Uterus (tissue), 4 donors: ENCODE measurements around the gene GABRR3. TPM values are rescaled to one million over a fixed set of nuclear protein-coding genes. Genes with fewer than 3 reads are reported as not detected.
A peak's percentile ranks its signal among the peaks of the same experiment; 100 is the strongest.

Experiments
- DNase-seq, 2 donors: peaks; one replicate each; pipeline ENCODE4 v3.0.0-alpha.2; 2019 to 2020
- H3K27ac ChIP-seq, 2 donors: fragments of 200-600 bp; sonication (generic); 1 replicate in 1 of 2; 2 replicates in 1 of 2; pipeline ENCODE4 v1.5.1; 2016 to 2018
- H3K27me3 ChIP-seq, 2 donors: fragments of 200-600 bp; sonication (generic); one replicate each; pipeline ENCODE4 v1.5.1; 2018 to 2019; ENCODE audit warnings: control low read depth in 1 of 2
- H3K36me3 ChIP-seq, 2 donors: fragments of 200-600 bp; sonication (generic); one replicate each; pipeline ENCODE4 v1.5.1; 2019; ENCODE audit warnings: control low read depth in 1 of 2
- H3K4me1 ChIP-seq, 2 donors: fragments of 200-600 bp; sonication (generic); one replicate each; pipeline ENCODE4 v1.5.1; 2018 to 2019; ENCODE audit warnings: control low read depth in 1 of 2
- H3K4me3 ChIP-seq, 2 donors: fragments of 200-600 bp; sonication (generic); 1 replicate in 1 of 2; 2 replicates in 1 of 2; pipeline ENCODE4 v1.5.1; 2018 to 2019; ENCODE audit warnings: mild to moderate bottlenecking in 1 of 2
- H3K9me3 ChIP-seq, 2 donors: fragments of 200-600 bp; sonication (generic); one replicate each; pipeline ENCODE4 v1.5.1; 2019; ENCODE audit warnings: control low read depth in 1 of 2
- CTCF ChIP-seq, 4 experiments: fragments of 200-600 bp in 2 of 4; fragments of 450-650 bp in 2 of 4; sonication (generic) in 2 of 4; IDR thresholded peaks; one replicate each; pipeline ENCODE4 v1.5.1; 2016 to 2019; ENCODE audit warnings: antibody characterized with exemption in 4 of 4, mild to moderate bottlenecking in 2 of 4, moderate library complexity in 1 of 4
- POLR2A ChIP-seq, 2 donors: fragments of 450-650 bp; IDR thresholded peaks; one replicate each; pipeline ENCODE4 v1.6.1; 2016; ENCODE audit warnings: antibody characterized with exemption in 2 of 2, mild to moderate bottlenecking in 1 of 2, moderate library complexity in 1 of 2
- intact Hi-C: fragments of 100-400 bp; cut with DNase I; formaldehyde crosslinking; loops from one replicate; pipeline ENCODE4 v1.15.1; 2023; ENCODE audit warnings: low total_unique reads
- total RNA-seq, 4 donors: library from RNA; depleted of rRNA in 3 of 4; stranded (reverse); fragments of >200 nt in 3 of 4; gene quantifications; one replicate each; pipeline versions ENCODE4 v1.1.0 to v1.2.4, GENCODE V29; 2014 to 2023
- donor health status: DM: yes; HTN: yes; CAD: no.

Gene GABRR3
- total RNA-seq, 4 donors from 2014 or later, result not detected

DNA sequence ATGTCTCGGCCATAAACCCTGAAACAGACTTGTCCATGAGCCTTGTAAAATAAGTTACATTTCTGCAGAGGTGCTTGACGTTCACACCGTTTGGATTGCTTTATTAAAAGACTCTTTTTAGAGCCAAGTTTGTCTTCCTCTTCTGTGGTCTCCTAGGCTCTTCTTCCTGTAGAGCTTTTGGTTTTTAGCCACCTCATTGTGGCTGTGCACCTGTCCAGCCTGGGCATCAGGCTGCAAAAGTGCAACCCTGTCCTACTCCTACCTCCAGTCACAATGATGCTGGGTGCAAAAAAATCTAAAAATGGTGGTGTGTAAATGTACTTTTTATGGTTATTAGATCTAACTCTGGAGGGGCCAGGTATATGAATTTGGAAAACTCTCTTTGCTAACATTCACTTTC lies 60.1 kb downstream of the GABRR3 start:
- intact Hi-C loops, result no loop called here
- H3K36me3 ChIP-seq, result no peaks in the 10 kb centered on the region
- H3K4me3 ChIP-seq, result no peak overlapping the region
- no peak for DNase-seq
- no peaks in the 10 kb centered on the region for H3K27me3 ChIP-seq
- H3K9me3 ChIP-seq, result no peaks in the 10 kb centered on the region
- TF ChIP-seq CTCF (IDR thresholded peaks at IDR 0.05) (no peak), POLR2A (IDR thresholded peaks at IDR 0.05) (no peak)
- H3K27ac ChIP-seq, result no peak overlapping the region
- H3K4me1 ChIP-seq, result no peaks in the 10 kb centered on the region

DNA sequence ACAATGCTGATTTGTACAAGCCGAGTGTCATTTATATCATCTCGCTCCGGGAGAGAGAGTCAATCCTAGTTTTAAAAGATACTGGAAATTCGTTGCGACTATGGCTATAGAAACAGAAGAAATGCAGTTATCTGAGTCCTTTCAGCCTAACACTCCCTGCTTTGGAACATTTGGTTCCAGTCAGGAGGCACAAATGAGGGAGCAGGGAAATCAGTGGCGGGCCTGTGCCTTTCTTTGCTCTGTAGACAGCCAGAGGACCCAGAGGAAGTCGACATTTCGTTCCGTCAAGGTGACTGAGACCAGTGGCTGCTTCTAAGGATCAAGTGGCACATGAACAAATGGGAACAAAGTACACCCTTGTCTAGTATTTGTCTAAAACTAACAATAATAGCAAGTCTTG lies 62.1 kb downstream of the GABRR3 start:
- no peak for DNase-seq
- H3K36me3 ChIP-seq, result no peaks in the 10 kb centered on the region
- no peak for TF ChIP-seq CTCF (IDR thresholded peaks at IDR 0.05)
- TF ChIP-seq POLR2A (IDR thresholded peaks at IDR 0.05), result no peak
- peak overlapping the region; percentile 80 to 90 for H3K27ac ChIP-seq
- H3K27me3 ChIP-seq, result no peaks in the 10 kb centered on the region
- no peaks in the 10 kb centered on the region for H3K4me1 ChIP-seq
- H3K9me3 ChIP-seq, result no peaks in the 10 kb centered on the region
- intact Hi-C loops, result no loop called here
- H3K4me3 ChIP-seq, result peak overlapping the region in 1 of 2 donors; percentile 79

DNA sequence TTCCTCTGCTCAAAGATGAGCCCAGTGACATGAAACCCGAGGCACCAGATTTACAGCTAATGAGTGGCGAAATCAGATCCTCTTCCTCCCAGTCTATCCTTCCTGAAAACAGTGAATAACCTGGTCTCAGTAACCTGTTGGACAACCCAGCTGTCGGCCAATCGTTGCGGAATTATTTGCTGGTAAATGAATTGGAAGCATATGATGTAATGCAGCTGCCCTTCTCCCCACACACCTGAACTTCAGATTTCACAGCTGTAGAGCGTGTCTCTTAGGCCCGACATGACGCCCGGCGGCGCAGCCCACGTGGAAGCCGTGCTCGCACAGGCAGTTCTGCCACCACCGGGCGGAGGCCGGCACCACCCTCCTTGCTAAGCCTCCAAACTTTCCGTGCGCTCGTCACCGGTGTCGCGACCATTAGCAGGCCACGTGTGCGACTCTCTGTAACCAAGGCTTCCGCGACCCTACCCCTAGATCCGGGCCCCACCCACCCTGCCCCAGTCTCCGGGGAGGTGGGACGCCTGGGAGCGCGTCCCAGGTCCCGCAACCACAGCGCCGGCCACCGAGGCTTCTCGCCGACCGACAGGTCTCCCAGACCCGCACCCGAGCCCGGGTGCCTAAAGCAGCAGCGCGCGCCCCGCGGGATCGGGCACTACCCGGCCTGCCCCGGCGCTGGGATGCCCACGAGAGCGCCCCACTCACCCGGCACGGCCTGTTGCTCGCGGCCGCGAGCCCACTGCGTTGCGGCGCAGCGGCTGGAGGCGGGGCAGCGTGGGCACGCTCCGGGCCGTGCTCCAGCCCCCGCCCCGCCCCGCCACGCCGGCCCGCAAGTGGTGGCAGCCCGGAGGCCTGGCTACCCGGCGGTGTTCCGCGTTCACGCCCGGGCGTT lies 63.2 kb downstream of the GABRR3 start, which contains the start of gene RIOX2:
Gene RIOX2 (minus strand): TSS at position 753 of the 889 bp plus-strand sequence. CDS start 4,838 bp downstream, outside the sequence.
- intact Hi-C loops, result no loop called here
- H3K4me1 ChIP-seq, result peaks cover 0 to 6% of the 10 kb centered on the region in 2 donors
- peak; percentile 60 to 62 for DNase-seq
- no peaks in the 10 kb centered on the region for H3K36me3 ChIP-seq
- H3K4me3 ChIP-seq, result peak within 1 kb of the TSS; percentile 79 to 85
- peak within 1 kb of the TSS; percentile 80 to 90 for H3K27ac ChIP-seq
- no peaks in the 10 kb centered on the region for H3K27me3 ChIP-seq
- H3K9me3 ChIP-seq, result no peaks in the 10 kb centered on the region
- TF ChIP-seq CTCF (IDR thresholded peaks at IDR 0.05) (peak in 1 of 4 experiments; percentile 15), POLR2A (IDR thresholded peaks at IDR 0.05) (peak in 1 of 2 donors; percentile 67)

DNA sequence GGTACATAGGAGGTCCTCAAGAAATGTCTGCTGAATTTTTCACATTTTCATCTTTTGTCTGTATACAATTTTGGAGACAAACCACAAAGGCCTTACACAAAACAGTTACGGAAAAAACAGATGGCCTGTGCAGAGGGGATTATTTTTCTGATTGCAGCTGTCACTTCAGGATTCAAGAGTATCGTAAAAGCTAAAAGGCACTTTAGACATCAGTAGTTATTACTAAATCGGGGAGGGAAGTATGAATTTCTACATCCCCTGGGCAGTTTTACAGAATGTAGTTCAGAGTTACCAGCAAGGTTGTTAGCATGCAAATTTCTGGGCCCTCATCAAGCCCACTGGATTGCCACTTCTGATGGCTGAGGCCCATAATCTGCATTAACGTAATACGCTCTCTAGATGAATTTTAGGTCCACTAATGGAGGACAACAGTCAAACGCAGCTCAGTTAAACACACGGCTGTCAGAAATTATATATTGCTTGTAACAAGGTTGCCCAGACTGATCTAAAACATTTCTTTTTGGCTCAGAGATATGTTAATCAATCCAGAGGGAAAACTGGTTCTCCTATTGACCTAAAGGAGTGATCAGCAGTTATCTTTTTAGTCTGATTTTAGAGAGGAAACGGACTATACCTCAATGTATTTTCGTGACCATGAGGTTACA lies 64.0 kb downstream of the GABRR3 start:
- Histone ChIP-seq H3K9me3 (no peaks in the 10 kb centered on the region), H3K4me3 (peak overlapping the region in 1 of 2 donors; percentile 79), H3K27ac (peak overlapping the region; percentile 80 to 90), H3K4me1 (peaks cover 0 to 6% of the 10 kb centered on the region in 2 donors), H3K27me3 (no peaks in the 10 kb centered on the region), H3K36me3 (no peaks in the 10 kb centered on the region)
- intact Hi-C loops, result no loop called here
- DNase-seq, result no peak
- TF ChIP-seq CTCF (IDR thresholded peaks at IDR 0.05), result no peak
- no peak for TF ChIP-seq POLR2A (IDR thresholded peaks at IDR 0.05)

DNA sequence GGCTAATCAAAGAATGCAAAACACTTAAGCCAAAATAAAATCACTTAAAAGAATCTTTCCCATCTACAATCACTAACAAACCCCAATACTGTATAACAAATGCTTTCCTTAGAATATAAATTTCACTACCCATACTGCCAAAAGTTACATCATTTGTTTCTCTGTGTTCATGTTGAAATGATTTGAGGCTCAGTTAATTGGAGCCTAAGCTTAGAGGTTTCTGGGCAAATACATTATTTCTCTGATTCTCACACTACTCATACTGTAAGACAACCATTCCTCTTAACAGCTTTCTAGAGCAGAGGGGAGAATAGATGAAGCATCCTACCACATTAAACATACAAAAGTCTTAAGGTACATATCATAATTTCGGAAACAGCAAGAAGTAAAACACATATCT lies 65.0 kb downstream of the GABRR3 start:
- H3K9me3 ChIP-seq, result no peaks in the 10 kb centered on the region
- peaks cover 0 to 6% of the 10 kb centered on the region in 2 donors for H3K4me1 ChIP-seq
- H3K27ac ChIP-seq, result no peak overlapping the region
- no peaks in the 10 kb centered on the region for H3K27me3 ChIP-seq
- intact Hi-C loops, result no loop called here
- H3K36me3 ChIP-seq, result no peaks in the 10 kb centered on the region
- no peak for TF ChIP-seq CTCF (IDR thresholded peaks at IDR 0.05)
- no peak overlapping the region for H3K4me3 ChIP-seq
- DNase-seq, result no peak
